H9 (cell line): ENCODE data around the gene RIMKLA. TPM values are rescaled to one million over a fixed set of nuclear protein-coding genes. Genes with fewer than 3 reads are reported as not detected.

ENCODE experiments used
- DNase-seq: peaks from one replicate; pipeline ENCODE4 v3.0.0-alpha.2; 2017
- H2AFZ ChIP-seq: one replicate; pipeline ENCODE4 v1.6.1; 2013; ENCODE audit warnings: mild to moderate bottlenecking, low read length, control low read depth, moderate library complexity
- H2AK5ac ChIP-seq: 2 replicates; pipeline ENCODE4 v1.6.1; 2013; ENCODE audit warnings: low read length, control low read depth, mixed read lengths; ENCODE audit not compliant: insufficient read length
- H2BK120ac ChIP-seq: one replicate; pipeline ENCODE4 v1.6.1; 2013; ENCODE audit warnings: low read depth, mild to moderate bottlenecking, low read length, control low read depth, inconsistent platforms; ENCODE audit not compliant: poor library complexity, severe bottlenecking
- H2BK12ac ChIP-seq: 2 replicates; pipeline ENCODE4 v1.6.1; 2013; ENCODE audit warnings: low read length, control low read depth, mixed read lengths, low read depth; ENCODE audit not compliant: insufficient read length
- H2BK15ac ChIP-seq: 2 replicates; pipeline ENCODE4 v1.6.1; 2013; ENCODE audit warnings: low read depth, low read length, control low read depth
- H2BK20ac ChIP-seq: one replicate; pipeline ENCODE4 v1.6.1; 2013; ENCODE audit warnings: low read depth, mild to moderate bottlenecking, low read length, control low read depth, inconsistent platforms; ENCODE audit not compliant: poor library complexity, severe bottlenecking
- H2BK5ac ChIP-seq: 2 replicates; pipeline ENCODE4 v1.6.1; 2013; ENCODE audit warnings: low read length, control low read depth, mixed read lengths; ENCODE audit not compliant: insufficient read length
- H3K14ac ChIP-seq: 2 replicates; pipeline ENCODE4 v1.6.1; 2013; ENCODE audit warnings: low read length, control low read depth; ENCODE audit not compliant: insufficient read depth
- H3K18ac ChIP-seq: 2 replicates; pipeline ENCODE4 v1.6.1; 2013; ENCODE audit warnings: low read depth, mild to moderate bottlenecking, mixed read lengths, low read length, control low read depth; ENCODE audit not compliant: insufficient read length
- H3K23ac ChIP-seq: 2 replicates; pipeline ENCODE4 v1.6.1; 2013; ENCODE audit warnings: low read length, control low read depth, mixed read lengths, low read depth; ENCODE audit not compliant: insufficient read length
- H3K23me2 ChIP-seq: 2 replicates; pipeline ENCODE4 v1.6.1; 2013; ENCODE audit warnings: low read depth, mild to moderate bottlenecking, mixed read lengths, low read length, control low read depth; ENCODE audit not compliant: insufficient read length, poor library complexity, severe bottlenecking
- H3K27ac ChIP-seq: 2 replicates; pipeline ENCODE4 v1.5.1; 2013; ENCODE audit warnings: low read length, control low read depth, mixed read lengths, low read depth; ENCODE audit not compliant: insufficient read length
- H3K27me3 ChIP-seq: 2 replicates; pipeline ENCODE4 v1.6.1; 2013; ENCODE audit warnings: low read length, control low read depth, inconsistent platforms; ENCODE audit not compliant: insufficient read depth
- H3K4ac ChIP-seq: 2 replicates; pipeline ENCODE4 v1.6.1; 2013; ENCODE audit warnings: low read depth, mild to moderate bottlenecking, control low read depth, inconsistent platforms, low read length, moderate library complexity
- H3K4me1 ChIP-seq: 2 replicates; pipeline ENCODE4 v1.6.1; 2013; ENCODE audit warnings: low read length, control low read depth, inconsistent platforms; ENCODE audit not compliant: insufficient read depth
- H3K4me2 ChIP-seq: 2 replicates; pipeline ENCODE4 v1.6.1; 2013; ENCODE audit warnings: low read length, control low read depth, mixed read lengths; ENCODE audit not compliant: insufficient read length, insufficient read depth
- H3K56ac ChIP-seq: 2 replicates; pipeline ENCODE4 v1.6.1; 2013; ENCODE audit warnings: low read depth, mild to moderate bottlenecking, mixed read lengths, low read length, control low read depth; ENCODE audit not compliant: insufficient read length
- H3K79me1 ChIP-seq: 2 replicates; pipeline ENCODE4 v1.6.1; 2013; ENCODE audit warnings: low read depth, mild to moderate bottlenecking, moderate library complexity, low read length, control low read depth, inconsistent platforms; ENCODE audit not compliant: insufficient read depth, poor library complexity, severe bottlenecking
- H3K79me2 ChIP-seq: 2 replicates; pipeline ENCODE4 v1.6.1; 2013; ENCODE audit warnings: low read length, control low read depth, inconsistent platforms; ENCODE audit not compliant: insufficient read depth
- H3K9ac ChIP-seq: 2 replicates; pipeline ENCODE4 v1.6.1; 2013; ENCODE audit warnings: low read length, control low read depth, mixed read lengths; ENCODE audit not compliant: insufficient read length; ENCODE audit errors: extremely low read depth
- H3K9me3 ChIP-seq: one replicate; pipeline ENCODE4 v1.6.1; 2013; ENCODE audit warnings: low read depth, low read length, inconsistent platforms; ENCODE audit not compliant: control insufficient read depth
- H3T11ph ChIP-seq: one replicate; pipeline ENCODE4 v1.6.1; 2013; ENCODE audit warnings: mild to moderate bottlenecking, low read length, control low read depth, inconsistent platforms
- H4K20me1 ChIP-seq: one replicate; pipeline ENCODE4 v1.6.1; 2013; ENCODE audit not compliant: control insufficient read depth, insufficient read length, insufficient read depth
- H4K5ac ChIP-seq: 2 replicates; pipeline ENCODE4 v1.6.1; 2013; ENCODE audit warnings: low read depth, mild to moderate bottlenecking, mixed read lengths, low read length, control low read depth; ENCODE audit not compliant: insufficient read length
- H4K8ac ChIP-seq: replicated peaks from 2 replicates; pipeline ENCODE4 v1.6.1; 2013; ENCODE audit warnings: low read length, control low read depth, mixed read lengths, low read depth; ENCODE audit not compliant: insufficient read length
- H4K91ac ChIP-seq: 2 replicates; pipeline ENCODE4 v1.6.1; 2013; ENCODE audit warnings: low read depth, mild to moderate bottlenecking, moderate library complexity, mixed read lengths, low read length, control low read depth; ENCODE audit not compliant: insufficient read length
- H3K27ac Mint-ChIP-seq, 3 experiments: 2 replicates in 2 of 3; 3 replicates in 1 of 3; pipeline ENCODE4 v1.8.0; 2020 to 2021; ENCODE audit warnings: mixed read lengths in 3 of 3, mild to moderate bottlenecking in 1 of 3, moderate library complexity in 1 of 3
- H3K27me3 Mint-ChIP-seq: 2 replicates; pipeline ENCODE4 v1.8.0; 2021; ENCODE audit warnings: low read depth, mild to moderate bottlenecking, moderate library complexity, mixed read lengths
- H3K36me3 Mint-ChIP-seq, 3 experiments: 2 replicates in 2 of 3; 3 replicates in 1 of 3; pipeline ENCODE4 v1.8.0; 2020 to 2021; ENCODE audit warnings: low read depth in 3 of 3, mixed read lengths in 3 of 3; ENCODE audit not compliant: insufficient read depth in 1 of 3
- H3K4me1 Mint-ChIP-seq, 2 experiments: 2 replicates each; pipeline ENCODE4 v1.8.0; 2020; ENCODE audit warnings: mixed read lengths in 2 of 2
- H3K4me3 Mint-ChIP-seq, 2 experiments: 2 replicates in 1 of 2; 3 replicates in 1 of 2; pipeline ENCODE4 v1.8.0; 2020 to 2021; ENCODE audit warnings: mild to moderate bottlenecking in 2 of 2, mixed read lengths in 2 of 2, moderate library complexity in 1 of 2
- H3K9me3 Mint-ChIP-seq, 2 experiments: 2 replicates in 1 of 2; 3 replicates in 1 of 2; pipeline ENCODE4 v1.8.0; 2020; ENCODE audit warnings: mild to moderate bottlenecking in 2 of 2, mixed read lengths in 2 of 2, moderate library complexity in 1 of 2
- CTCF ChIP-seq: fragments of 200-600 bp; sonication (generic); conservative IDR thresholded peaks from 3 replicates; pipeline ENCODE4 v1.8.0; 2021; ENCODE audit warnings: antibody characterized with exemption, mild to moderate bottlenecking
- whole genome bisulfite sequencing: extraction: QIAGEN DNeasy Blood & Tissue Kit; methylation state at CpG from one replicate; pipeline ENCODE4 v1.1.7; 2013; ENCODE audit warnings: missing lambda C conversion rate, low lambda C conversion rate, mixed read lengths; ENCODE audit not compliant: insufficient read length; ENCODE audit errors: extremely low coverage; 5-methylcytosine and 5-hydroxymethylcytosine counted together
- total RNA-seq: library from RNA; stranded (reverse); gene quantifications from 2 replicates; pipeline ENCODE4 v1.2.1, GENCODE V29; 2021

RIMKLA gene
- total RNA-seq, 1 experiment from 2014 or later, result 4.7 TPM

GRCh38 chr1:42432714-42433113 is 52.1 kb downstream of the RIMKLA start:
- H3K36me3 Mint-ChIP-seq, result no peaks in the 10 kb centered on the region
- H3K27ac ChIP-seq, result no peak overlapping the region
- H2AK5ac ChIP-seq, result no peak overlapping the region
- no peak overlapping the region for H2BK20ac ChIP-seq
- H3K4me2 ChIP-seq, result no peak overlapping the region
- no peak overlapping the region for H3K23ac ChIP-seq
- H2BK12ac ChIP-seq, result no peak overlapping the region
- TF ChIP-seq CTCF, result no peak
- H4K91ac ChIP-seq, result no peak overlapping the region
- H3K18ac ChIP-seq, result no peak overlapping the region
- H2AFZ ChIP-seq, result no peak overlapping the region
- no peaks in the 10 kb centered on the region for H3K9me3 ChIP-seq
- no peaks in the 10 kb centered on the region for H3K79me2 ChIP-seq
- no peak for DNase-seq
- H3K9ac ChIP-seq, result no peak overlapping the region
- no peaks in the 10 kb centered on the region; the same call in 1 of the 2 replicates for H3K4me1 ChIP-seq
- H3K27me3 Mint-ChIP-seq, result no peaks in the 10 kb centered on the region; the same call in 1 of the 2 replicates
- no peak overlapping the region for H3K56ac ChIP-seq
- H3K4me1 Mint-ChIP-seq, result peaks cover 8 to 9% of the 10 kb centered on the region in 2 experiments
- H2BK5ac ChIP-seq, result no peak overlapping the region
- H3K4ac ChIP-seq, result no peak overlapping the region
- H3K79me1 ChIP-seq, result no peaks in the 10 kb centered on the region
- H3K4me3 Mint-ChIP-seq, result no peak overlapping the region
- no peaks in the 10 kb centered on the region; a peak in 1 of 5 replicates for H3K9me3 Mint-ChIP-seq
- no peak overlapping the region for H3K27ac Mint-ChIP-seq
- WGBS, result no CpG with 5 or more reads among the region's 4 CpGs
- H4K20me1 ChIP-seq, result no peaks in the 10 kb centered on the region
- H2BK120ac ChIP-seq, result no peak overlapping the region
- no peaks in the 10 kb centered on the region for H3K23me2 ChIP-seq
- no peak overlapping the region for H4K8ac ChIP-seq
- H2BK15ac ChIP-seq, result no peak overlapping the region
- H4K5ac ChIP-seq, result no peak overlapping the region
- no peaks in the 10 kb centered on the region for H3K27me3 ChIP-seq
- no peak overlapping the region for H3K14ac ChIP-seq
- no peak overlapping the region for H3T11ph ChIP-seq
